H1 (cell line): Measurements from ENCODE around the gene NOXRED1. TPM values are rescaled to one million over a fixed set of nuclear protein-coding genes. Genes with fewer than 3 reads are reported as not detected.

Experiments used
- CTCF ChIA-PET: fragments of 300-600 bp; sonication (Branson Sonifier 250); formaldehyde crosslinking; loops from one replicate; lab custom pipeline; 2021; ENCODE audit not compliant: partially characterized antibody; lab: Charles Lee
- POLR2A ChIA-PET: fragments of 300-600 bp; sonication (Branson Sonifier 250); formaldehyde crosslinking; loops from one replicate; lab custom pipeline; 2021; ENCODE audit warnings: inconsistent platforms; ENCODE audit not compliant: partially characterized antibody; lab: Charles Lee
- DNase-seq, 2 experiments: peaks; one replicate each; pipeline versions ENCODE4 v3.0.0 to v3.0.0-alpha.2; 2010 to 2022; ENCODE audit warnings: low spot score in 2 of 2, low read depth in 1 of 2, mixed read lengths in 1 of 2
- FAIRE-seq: peaks from 2 replicates; lab custom pipeline; 2011; peaks lifted over from hg19 to GRCh38; lab: Jason Lieb, UNC
- H2AFZ ChIP-seq: 2 replicates; pipeline ENCODE4 v1.8.1; 2012; ENCODE audit warnings: low read length, inconsistent platforms
- H2AK5ac ChIP-seq: 2 replicates; pipeline ENCODE4 v1.6.1; 2013; ENCODE audit warnings: low read depth, low read length
- H2BK120ac ChIP-seq: replicated peaks from 2 replicates; pipeline ENCODE3; 2013; ENCODE audit warnings: low read depth, low read length, inconsistent platforms
- H2BK12ac ChIP-seq: 2 replicates; pipeline ENCODE4 v1.6.1; 2013; ENCODE audit warnings: low read depth, low read length
- H2BK15ac ChIP-seq: 2 replicates; pipeline ENCODE4 v1.6.1; 2013; ENCODE audit warnings: low read length
- H2BK20ac ChIP-seq: 2 replicates; pipeline ENCODE4 v1.6.1; 2013; ENCODE audit warnings: low read length
- H2BK5ac ChIP-seq: 2 replicates; pipeline ENCODE4 v1.6.1; 2013; ENCODE audit warnings: low read depth, low read length
- H3K14ac ChIP-seq: 2 replicates; pipeline ENCODE4 v1.6.1; 2013; ENCODE audit warnings: inconsistent platforms; ENCODE audit not compliant: insufficient read length
- H3K18ac ChIP-seq: 2 replicates; pipeline ENCODE4 v1.6.1; 2013; ENCODE audit warnings: low read length; ENCODE audit errors: extremely low read depth
- H3K23ac ChIP-seq: 2 replicates; pipeline ENCODE4 v1.6.1; 2013; ENCODE audit warnings: inconsistent platforms; ENCODE audit not compliant: insufficient read length
- H3K23me2 ChIP-seq: 2 replicates; pipeline ENCODE4 v1.6.1; 2013; ENCODE audit warnings: low read depth, low read length
- H3K27ac ChIP-seq: 2 replicates; pipeline ENCODE4 v1.6.1; 2011; ENCODE audit warnings: low read depth, low read length, inconsistent platforms
- H3K27me3 ChIP-seq, 4 experiments: replicated peaks in 1 of 4; 1 replicate in 1 of 4; 2 replicates in 3 of 4; pipeline versions ENCODE4 v1.6.1 to v1.8.1; 2011 to 2013; ENCODE audit warnings: low read length in 3 of 4, mild to moderate bottlenecking in 3 of 4, inconsistent platforms in 2 of 4, mixed read lengths in 2 of 4, moderate library complexity in 1 of 4; ENCODE audit not compliant: control insufficient read depth in 3 of 4, insufficient read depth in 3 of 4; ENCODE audit errors: extremely low read depth in 1 of 4
- H3K36me3 ChIP-seq, 4 experiments: 2 replicates each; pipeline versions ENCODE4 v1.6.1 to v1.8.1; 2011 to 2013; ENCODE audit warnings: mild to moderate bottlenecking in 4 of 4, low read length in 3 of 4, moderate library complexity in 2 of 4, control low read depth in 1 of 4, inconsistent platforms in 1 of 4; ENCODE audit not compliant: insufficient read depth in 4 of 4, control insufficient read depth in 2 of 4
- H3K4ac ChIP-seq: replicated peaks from 2 replicates; pipeline ENCODE3; 2013; ENCODE audit warnings: low read length, low read depth, mixed read lengths, inconsistent platforms; ENCODE audit not compliant: insufficient read length
- H3K4me1 ChIP-seq, 4 experiments: replicated peaks in 1 of 4; 1 replicate in 1 of 4; 2 replicates in 3 of 4; pipeline versions ENCODE4 v1.6.1 to v1.8.1; 2011 to 2013; ENCODE audit warnings: low read length in 3 of 4, inconsistent platforms in 2 of 4, mixed read lengths in 1 of 4; ENCODE audit not compliant: insufficient read depth in 4 of 4, control insufficient read depth in 3 of 4
- H3K4me2 ChIP-seq, 2 experiments: 2 replicates each; pipeline versions ENCODE4 v1.6.1 to v1.8.1; 2011 to 2013; ENCODE audit warnings: low read depth in 2 of 2, low read length in 2 of 2, control low read depth in 1 of 2, inconsistent platforms in 1 of 2, mild to moderate bottlenecking in 1 of 2; ENCODE audit not compliant: insufficient read depth in 1 of 2
- H3K4me3 ChIP-seq, 4 experiments: fragments of 200-600, 300-600 bp in 1 of 4; sonication (generic), shearing (Covaris generic), sonication (Bioruptor Twin) in 1 of 4; 2 replicates each; pipeline versions ENCODE4 v1.5.1 to v1.8.1; 2011 to 2016; ENCODE audit warnings: low read length in 4 of 4, low read depth in 3 of 4, control low read depth in 2 of 4, inconsistent platforms in 2 of 4, mild to moderate bottlenecking in 2 of 4, mixed read lengths in 1 of 4, moderate library complexity in 1 of 4; ENCODE audit not compliant: insufficient read depth in 2 of 4; ENCODE audit errors: extremely low read depth in 1 of 4
- H3K56ac ChIP-seq: replicated peaks from 2 replicates; pipeline ENCODE3; 2013; ENCODE audit warnings: low read depth, mild to moderate bottlenecking, mixed read lengths, low read length, inconsistent platforms; ENCODE audit not compliant: insufficient read length
- H3K79me1 ChIP-seq: 2 replicates; pipeline ENCODE4 v1.6.1; 2013; ENCODE audit warnings: low read depth, low read length, control low read depth
- H3K79me2 ChIP-seq, 2 experiments: 2 replicates each; pipeline versions ENCODE4 v1.6.1 to v1.8.1; 2012 to 2013; ENCODE audit warnings: low read length in 2 of 2, mild to moderate bottlenecking in 2 of 2, inconsistent platforms in 1 of 2; ENCODE audit not compliant: insufficient read depth in 2 of 2, control insufficient read depth in 1 of 2
- H3K9ac ChIP-seq, 4 experiments: replicated peaks in 1 of 4; 1 replicate in 1 of 4; 2 replicates in 3 of 4; pipeline versions ENCODE4 v1.6.1 to v1.8.1; 2011 to 2013; ENCODE audit warnings: low read depth in 3 of 4, low read length in 3 of 4, control low read depth in 2 of 4, mild to moderate bottlenecking in 2 of 4, moderate library complexity in 2 of 4, inconsistent platforms in 1 of 4; ENCODE audit errors: extremely low read depth in 1 of 4
- H3K9me3 ChIP-seq, 2 experiments: 2 replicates each; pipeline versions ENCODE4 v1.6.1 to v1.8.1; 2012 to 2013; ENCODE audit warnings: mild to moderate bottlenecking in 2 of 2, moderate library complexity in 2 of 2, control low read depth in 1 of 2, inconsistent platforms in 1 of 2, low read depth in 1 of 2, low read length in 1 of 2, mixed read lengths in 1 of 2; ENCODE audit not compliant: insufficient read depth in 2 of 2
- H4K20me1 ChIP-seq, 2 experiments: replicated peaks in 1 of 2; 2 replicates each; pipeline versions ENCODE3 to v1.8.1; 2011 to 2013; ENCODE audit warnings: inconsistent platforms in 2 of 2, low read length in 2 of 2, mild to moderate bottlenecking in 1 of 2; ENCODE audit not compliant: insufficient read depth in 2 of 2, control insufficient read depth in 1 of 2
- H4K5ac ChIP-seq: 2 replicates; pipeline ENCODE4 v1.6.1; 2013; ENCODE audit warnings: low read length, low read depth, mixed read lengths, inconsistent platforms; ENCODE audit not compliant: insufficient read length
- H4K8ac ChIP-seq: 2 replicates; pipeline ENCODE4 v1.8.0; 2013; ENCODE audit warnings: mild to moderate bottlenecking, moderate library complexity, low read length, inconsistent platforms; ENCODE audit not compliant: insufficient read depth; ENCODE audit errors: extremely low read depth
- H4K91ac ChIP-seq: replicated peaks from 2 replicates; pipeline ENCODE3; 2013; ENCODE audit warnings: low read length, mixed read lengths, inconsistent platforms; ENCODE audit not compliant: insufficient read length
- BACH1 ChIP-seq: IDR thresholded peaks from 2 replicates; pipeline ENCODE4 v1.6.1; 2012; ENCODE audit warnings: low read length, improper control_type of control experiment
- CBX8 ChIP-seq: fragments of 300-800, 300-1000 bp; sonication (generic); IDR thresholded peaks from 2 replicates; pipeline ENCODE4 v1.7.1; 2016; ENCODE audit warnings: low read depth, low read length, borderline replicate concordance
- CHD1 ChIP-seq: IDR thresholded peaks from 2 replicates; pipeline ENCODE4 v1.6.1; 2012; ENCODE audit warnings: low read depth, low read length, improper control_type of control experiment
- FOSL1 ChIP-seq: IDR thresholded peaks from 2 replicates; pipeline ENCODE4 v1.6.1; 2011; ENCODE audit warnings: mild to moderate bottlenecking, low read depth, low read length, moderate library complexity; ENCODE audit not compliant: insufficient read depth
- JUN ChIP-seq: IDR thresholded peaks from 2 replicates; pipeline ENCODE4 v1.6.1; 2011; ENCODE audit warnings: low read depth, mild to moderate bottlenecking, improper control_type of control experiment, low read length
- KDM5A ChIP-seq: fragments of 200-600 bp; IDR thresholded peaks from 2 replicates; pipeline ENCODE4 v1.7.1; 2012; ENCODE audit warnings: mild to moderate bottlenecking, low read length, inconsistent platforms, mixed read lengths
- POU5F1 ChIP-seq: IDR thresholded peaks from 2 replicates; pipeline ENCODE4 v1.6.1; 2011; ENCODE audit warnings: low read depth, mild to moderate bottlenecking, low read length, moderate library complexity
- SIX5 ChIP-seq: IDR thresholded peaks from 2 replicates; pipeline ENCODE4 v1.6.1; 2011; ENCODE audit warnings: mild to moderate bottlenecking, low read depth, low read length
- WGBS, 2 experiments: shearing (Covaris generic) in 1 of 2; methylation state at CpG; one replicate each; pipeline versions ENCODE4 v1.1.6 to v1.1.7; 2013 to 2015; ENCODE audit warnings: low lambda C conversion rate in 2 of 2, mixed read lengths in 2 of 2, inconsistent platforms in 1 of 2, low coverage in 1 of 2, missing lambda C conversion rate in 1 of 2; ENCODE audit not compliant: insufficient replicate concordance in 2 of 2, insufficient coverage in 1 of 2, insufficient read length in 1 of 2; ENCODE audit errors: extremely low coverage in 1 of 2, missing lambda C conversion rate in 1 of 2; 5-methylcytosine and 5-hydroxymethylcytosine counted together
- polyA plus RNA-seq, 7 experiments: library from polyadenylated mRNA; depleted of rRNA in 3 of 7; stranded (reverse) in 5 of 7; unstranded in 2 of 7; fragments of >200 nt in 5 of 7; fragments of 200-250 nt in 2 of 7; gene quantifications; 1 replicate in 5 of 7; 2 replicates in 1 of 7; 4 replicates in 1 of 7; pipeline versions ENCODE4 v1.2.1 to v1.2.3, GENCODE V29; 2011 to 2013; ENCODE audit warnings: missing spikeins in 2 of 7, mixed read lengths in 2 of 7
- total RNA-seq: library from RNA; stranded (reverse); fragmentation: NEBNext Ultra II Directional; extraction: Animal tissue kit (Norgen Biotek cat#: 25700); gene quantifications from 2 replicates; pipeline ENCODE4 v1.2.1, GENCODE V29; 2021
- TF ChIP-seq, protein P1 (sequence below): IDR thresholded peaks from 2 replicates; pipeline ENCODE4 v1.6.1; 2011; ENCODE audit warnings: low read depth, mild to moderate bottlenecking, low read length; ENCODE audit not compliant: insufficient read depth
- TF ChIP-seq, protein P2 (sequence below), 3 experiments: IDR thresholded peaks; 1 replicate in 2 of 3; 2 replicates in 1 of 3; pipeline versions ENCODE4 v1.5.1 to v1.6.1; 2011; ENCODE audit warnings: low read length in 3 of 3, mild to moderate bottlenecking in 3 of 3, inconsistent platforms in 2 of 3, low read depth in 1 of 3, moderate library complexity in 1 of 3; ENCODE audit not compliant: insufficient read depth in 1 of 3; ENCODE audit errors: control extremely low read depth in 1 of 3

Gene NOXRED1
- total and polyA plus RNA-seq, 2 of the 8 experiments (the other 6 are each of a cell fraction or from before 2014, with no cell fraction given), result 0.23 to 0.48 TPM

DNA sequence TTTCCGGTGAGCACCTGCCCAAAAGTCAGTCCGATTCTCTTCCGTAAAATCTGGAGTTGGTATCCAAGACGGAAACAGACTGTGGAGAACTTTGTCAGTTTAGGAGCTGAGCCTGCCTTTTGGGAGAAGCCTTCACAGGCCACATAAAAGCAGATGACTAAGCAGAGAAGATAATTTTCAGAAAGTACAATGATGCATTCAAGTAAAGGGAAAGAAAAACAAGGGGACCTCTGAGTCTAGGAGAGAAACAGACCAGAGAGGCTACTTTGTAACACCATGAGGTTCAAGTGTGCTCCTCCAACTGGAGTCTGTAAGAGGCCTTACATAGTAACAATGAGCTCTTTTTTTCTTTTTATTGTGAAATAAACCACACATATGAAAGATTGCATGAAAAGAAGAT is 67.5 kb downstream of the NOXRED1 start:
- no peaks in the 10 kb centered on the region for H3K79me2 ChIP-seq
- no peak overlapping the region for H3K4ac ChIP-seq
- 94% methylated on average over 4 of the region's 4 CpGs; no CpG with 5 or more reads in 1 of the 2 experiments for WGBS, 2 experiments
- H3K18ac ChIP-seq, result no peak overlapping the region
- no peaks in the 10 kb centered on the region for H3K36me3 ChIP-seq
- H4K5ac ChIP-seq, result no peak overlapping the region
- no peaks in the 10 kb centered on the region for H4K20me1 ChIP-seq
- H4K91ac ChIP-seq, result no peak overlapping the region
- no peak overlapping the region for H2BK12ac ChIP-seq
- H2BK120ac ChIP-seq, result no peak overlapping the region
- no peaks in the 10 kb centered on the region for H3K23me2 ChIP-seq
- no peak overlapping the region for H3K56ac ChIP-seq
- no peak overlapping the region for H2BK20ac ChIP-seq
- H3K9me3 ChIP-seq, result no peaks in the 10 kb centered on the region
- no peak overlapping the region for H3K14ac ChIP-seq
- H3K4me3 ChIP-seq, result no peak overlapping the region
- H3K4me1 ChIP-seq, result no peaks in the 10 kb centered on the region
- FAIRE-seq, result no peak
- no peak overlapping the region for H2BK5ac ChIP-seq
- ChIA-PET CTCF (interaction anchor here (1.0 to 1.1 kb wide), 2 partner anchors 12 to 54 kb away, joined by 3 to 4 read pairs; no protein-coding TSS in a partner anchor), POLR2A (no interaction called here)
- no peak overlapping the region for H3K4me2 ChIP-seq
- H2BK15ac ChIP-seq, result no peak overlapping the region
- H3K27me3 ChIP-seq, result no peaks in the 10 kb centered on the region
- no peak overlapping the region for H3K27ac ChIP-seq
- H3K79me1 ChIP-seq, result no peaks in the 10 kb centered on the region; the same call in 1 of the 2 replicates
- no peak overlapping the region for H2AFZ ChIP-seq
- DNase-seq, result no peak
- no peak overlapping the region for H3K9ac ChIP-seq
- no peak overlapping the region for H2AK5ac ChIP-seq
- no peak overlapping the region for H3K23ac ChIP-seq
- no peak overlapping the region for H4K8ac ChIP-seq
- TF ChIP-seq KDM5A (no peak), CBX8 (no peak), POU5F1 (no peak), FOSL1 (no peak), CHD1 (no peak), BACH1 (no peak), SIX5 (no peak), JUN (no peak)
- TF ChIP-seq, protein P1, sequence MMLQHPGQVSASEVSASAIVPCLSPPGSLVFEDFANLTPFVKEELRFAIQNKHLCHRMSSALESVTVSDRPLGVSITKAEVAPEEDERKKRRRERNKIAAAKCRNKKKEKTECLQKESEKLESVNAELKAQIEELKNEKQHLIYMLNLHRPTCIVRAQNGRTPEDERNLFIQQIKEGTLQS, result no peak
- TF ChIP-seq, protein P2, sequence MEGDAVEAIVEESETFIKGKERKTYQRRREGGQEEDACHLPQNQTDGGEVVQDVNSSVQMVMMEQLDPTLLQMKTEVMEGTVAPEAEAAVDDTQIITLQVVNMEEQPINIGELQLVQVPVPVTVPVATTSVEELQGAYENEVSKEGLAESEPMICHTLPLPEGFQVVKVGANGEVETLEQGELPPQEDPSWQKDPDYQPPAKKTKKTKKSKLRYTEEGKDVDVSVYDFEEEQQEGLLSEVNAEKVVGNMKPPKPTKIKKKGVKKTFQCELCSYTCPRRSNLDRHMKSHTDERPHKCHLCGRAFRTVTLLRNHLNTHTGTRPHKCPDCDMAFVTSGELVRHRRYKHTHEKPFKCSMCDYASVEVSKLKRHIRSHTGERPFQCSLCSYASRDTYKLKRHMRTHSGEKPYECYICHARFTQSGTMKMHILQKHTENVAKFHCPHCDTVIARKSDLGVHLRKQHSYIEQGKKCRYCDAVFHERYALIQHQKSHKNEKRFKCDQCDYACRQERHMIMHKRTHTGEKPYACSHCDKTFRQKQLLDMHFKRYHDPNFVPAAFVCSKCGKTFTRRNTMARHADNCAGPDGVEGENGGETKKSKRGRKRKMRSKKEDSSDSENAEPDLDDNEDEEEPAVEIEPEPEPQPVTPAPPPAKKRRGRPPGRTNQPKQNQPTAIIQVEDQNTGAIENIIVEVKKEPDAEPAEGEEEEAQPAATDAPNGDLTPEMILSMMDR (IDR thresholded peaks at IDR 0.05; ENCODE audit: control extremely low read depth in 1 of 3, insufficient read depth in 1 of 3, low read depth in 1 of 3, low read length in 3 of 3), result no peak
